ENCODE data around the gene LRR1. TPM values are rescaled to one million over a fixed set of nuclear protein-coding genes. Genes with fewer than 3 reads are reported as not detected.
A peak's percentile ranks its signal among the peaks of the same experiment; 100 is the strongest.

The LRR1 gene
- total and polyA plus RNA-seq, 9 of the 15 experiments (the other 6 are each of a cell fraction or from before 2014, with no cell fraction given): 26.5 to 58.1 (median 31.8) TPM

DNA sequence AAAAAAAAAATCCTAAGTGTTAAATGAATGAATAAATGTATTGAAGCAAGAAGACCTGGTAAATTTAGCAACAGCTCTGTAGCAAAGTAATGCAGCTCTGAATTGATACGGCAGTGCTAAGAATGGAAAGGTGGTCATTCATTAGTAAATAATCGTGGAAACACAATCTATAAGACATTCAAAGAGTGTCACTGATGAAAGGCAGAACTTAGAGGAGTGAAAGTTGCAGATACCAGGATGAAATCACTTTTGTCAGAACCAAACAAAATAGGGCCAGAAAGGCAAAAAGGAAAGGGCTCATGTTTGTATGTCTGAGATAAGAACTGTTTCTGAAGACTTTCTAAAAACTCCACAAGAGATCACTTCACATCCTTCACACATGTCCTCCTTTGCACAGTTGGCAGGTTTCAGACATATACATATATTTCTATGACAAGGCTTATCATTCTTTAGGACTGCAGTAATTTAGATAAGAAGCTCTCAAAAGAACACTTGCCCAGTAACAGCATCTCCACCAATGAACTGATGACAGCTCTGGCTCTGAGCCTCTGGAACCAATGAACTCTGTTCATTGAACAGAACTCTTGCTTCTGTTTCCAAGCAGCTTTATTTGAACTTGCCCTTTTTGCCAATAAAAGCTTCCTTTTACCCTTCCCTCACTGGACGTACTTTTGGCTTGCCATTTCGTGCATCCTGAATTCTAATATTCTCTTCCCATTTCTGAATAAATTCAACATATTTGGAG is 4.2 kb upstream of the LRR1 start (continued):
- TF ChIP-seq STAT6 (CRISPR knock-in tag; IDR thresholded peaks at IDR 0.05) (no peak), GATAD2A (IDR thresholded peaks at IDR 0.05) (no peak), ATF7 (IDR thresholded peaks at IDR 0.05) (peak; percentile 39; the same call in 1 of the 2 replicates), ARID1B (IDR thresholded peaks at IDR 0.05) (peak; percentile 85), CHAMP1 (IDR thresholded peaks at IDR 0.05) (no peak), CBFA2T2 (conservative IDR thresholded peaks at IDR 0.05) (peak; percentile 80), CTBP1 (IDR thresholded peaks at IDR 0.05; ENCODE audit: borderline replicate concordance) (peak; percentile 43; the same call in 1 of the 2 replicates), RCOR1 (IDR thresholded peaks at IDR 0.05; ENCODE audit: borderline replicate concordance in 1 of 2, low read depth in 2 of 2, low read length in 2 of 2) (0 out of 4 replicates have a peak, but pooled peaks of 1 of the 2 experiments have one; percentile 7), KLF16 (IDR thresholded peaks at IDR 0.05) (peak; percentile 56; the same call in 1 of the 2 replicates), ZFP30 (CRISPR knock-in tag; IDR thresholded peaks at IDR 0.05; ENCODE audit: borderline replicate concordance) (no peak), HDAC3 (IDR thresholded peaks at IDR 0.05; ENCODE audit: borderline replicate concordance, partially characterized antibody) (peak; percentile 48), ARNT (IDR thresholded peaks at IDR 0.05) (0 out of 4 replicates have a peak, but pooled peaks of 1 of the 2 experiments have one; percentile 37), SMARCA4 (IDR thresholded peaks at IDR 0.05) (peak; percentile 78), FOXM1 (IDR thresholded peaks at IDR 0.05; ENCODE audit: low read depth) (peak; percentile 87), FOXM1 (CRISPR knock-in tag; IDR thresholded peaks at IDR 0.05; ENCODE audit: low read depth) (no peak), PKNOX1 (IDR thresholded peaks at IDR 0.05) (peak; percentile 61), KDM1A (IDR thresholded peaks at IDR 0.05) (peak in 1 of 2 experiments; percentile 45; a peak in 3 of 4 replicates), ZNF146 (CRISPR knock-in tag; IDR thresholded peaks at IDR 0.05; ENCODE audit: unreplicated experiment) (no peak)
- TF ChIP-seq, protein P1, sequence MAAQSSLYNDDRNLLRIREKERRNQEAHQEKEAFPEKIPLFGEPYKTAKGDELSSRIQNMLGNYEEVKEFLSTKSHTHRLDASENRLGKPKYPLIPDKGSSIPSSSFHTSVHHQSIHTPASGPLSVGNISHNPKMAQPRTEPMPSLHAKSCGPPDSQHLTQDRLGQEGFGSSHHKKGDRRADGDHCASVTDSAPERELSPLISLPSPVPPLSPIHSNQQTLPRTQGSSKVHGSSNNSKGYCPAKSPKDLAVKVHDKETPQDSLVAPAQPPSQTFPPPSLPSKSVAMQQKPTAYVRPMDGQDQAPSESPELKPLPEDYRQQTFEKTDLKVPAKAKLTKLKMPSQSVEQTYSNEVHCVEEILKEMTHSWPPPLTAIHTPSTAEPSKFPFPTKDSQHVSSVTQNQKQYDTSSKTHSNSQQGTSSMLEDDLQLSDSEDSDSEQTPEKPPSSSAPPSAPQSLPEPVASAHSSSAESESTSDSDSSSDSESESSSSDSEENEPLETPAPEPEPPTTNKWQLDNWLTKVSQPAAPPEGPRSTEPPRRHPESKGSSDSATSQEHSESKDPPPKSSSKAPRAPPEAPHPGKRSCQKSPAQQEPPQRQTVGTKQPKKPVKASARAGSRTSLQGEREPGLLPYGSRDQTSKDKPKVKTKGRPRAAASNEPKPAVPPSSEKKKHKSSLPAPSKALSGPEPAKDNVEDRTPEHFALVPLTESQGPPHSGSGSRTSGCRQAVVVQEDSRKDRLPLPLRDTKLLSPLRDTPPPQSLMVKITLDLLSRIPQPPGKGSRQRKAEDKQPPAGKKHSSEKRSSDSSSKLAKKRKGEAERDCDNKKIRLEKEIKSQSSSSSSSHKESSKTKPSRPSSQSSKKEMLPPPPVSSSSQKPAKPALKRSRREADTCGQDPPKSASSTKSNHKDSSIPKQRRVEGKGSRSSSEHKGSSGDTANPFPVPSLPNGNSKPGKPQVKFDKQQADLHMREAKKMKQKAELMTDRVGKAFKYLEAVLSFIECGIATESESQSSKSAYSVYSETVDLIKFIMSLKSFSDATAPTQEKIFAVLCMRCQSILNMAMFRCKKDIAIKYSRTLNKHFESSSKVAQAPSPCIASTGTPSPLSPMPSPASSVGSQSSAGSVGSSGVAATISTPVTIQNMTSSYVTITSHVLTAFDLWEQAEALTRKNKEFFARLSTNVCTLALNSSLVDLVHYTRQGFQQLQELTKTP (IDR thresholded peaks at IDR 0.05; ENCODE audit: low read depth in 1 of 2, partially characterized antibody in 2 of 2): no peak

Measured in K562 (cell line).